Eye (tissue), 1 donor: ENCODE measurements around the gene INPP5A.
"Not testable (repeated sequence)": the region's sequence is repeated elsewhere in the genome, so short reads cannot be mapped to it uniquely, and the experiment has no call there.

Source experiments
- DNase-seq: peaks from one replicate; pipeline ENCODE4 v3.0.0-alpha.2; 2015

INPP5A gene

GRCh38 chr10:132699411-132700155, 162.0 kb downstream of the INPP5A start:
- DNase-seq, result no peak

- DNase-seq, result no peak
Observed at GRCh38 chr10:132700156-132701098, 162.8 kb downstream of the INPP5A start.

- no peak for DNase-seq
Observed at GRCh38 chr10:132701099-132701845, 163.7 kb downstream of the INPP5A start.

DNA sequence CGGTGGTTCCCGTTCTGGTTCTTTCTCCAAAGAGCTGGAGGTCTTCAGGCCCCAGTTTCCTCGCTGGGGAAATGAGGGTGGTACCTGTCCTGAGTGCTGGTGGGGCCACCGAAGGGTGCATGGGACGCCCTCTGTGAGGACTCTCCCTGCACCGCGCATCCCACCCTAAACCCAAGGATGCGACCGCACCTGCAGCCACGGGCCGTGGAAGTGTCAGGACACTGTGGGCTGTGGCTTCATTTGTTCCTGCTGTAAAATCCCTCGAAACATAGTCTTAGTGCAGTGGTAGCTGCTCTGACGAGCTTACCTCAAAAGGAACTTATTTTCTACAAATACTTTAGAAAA, 164.2 kb downstream of the INPP5A start:
- DNase-seq, result no peak

DNA sequence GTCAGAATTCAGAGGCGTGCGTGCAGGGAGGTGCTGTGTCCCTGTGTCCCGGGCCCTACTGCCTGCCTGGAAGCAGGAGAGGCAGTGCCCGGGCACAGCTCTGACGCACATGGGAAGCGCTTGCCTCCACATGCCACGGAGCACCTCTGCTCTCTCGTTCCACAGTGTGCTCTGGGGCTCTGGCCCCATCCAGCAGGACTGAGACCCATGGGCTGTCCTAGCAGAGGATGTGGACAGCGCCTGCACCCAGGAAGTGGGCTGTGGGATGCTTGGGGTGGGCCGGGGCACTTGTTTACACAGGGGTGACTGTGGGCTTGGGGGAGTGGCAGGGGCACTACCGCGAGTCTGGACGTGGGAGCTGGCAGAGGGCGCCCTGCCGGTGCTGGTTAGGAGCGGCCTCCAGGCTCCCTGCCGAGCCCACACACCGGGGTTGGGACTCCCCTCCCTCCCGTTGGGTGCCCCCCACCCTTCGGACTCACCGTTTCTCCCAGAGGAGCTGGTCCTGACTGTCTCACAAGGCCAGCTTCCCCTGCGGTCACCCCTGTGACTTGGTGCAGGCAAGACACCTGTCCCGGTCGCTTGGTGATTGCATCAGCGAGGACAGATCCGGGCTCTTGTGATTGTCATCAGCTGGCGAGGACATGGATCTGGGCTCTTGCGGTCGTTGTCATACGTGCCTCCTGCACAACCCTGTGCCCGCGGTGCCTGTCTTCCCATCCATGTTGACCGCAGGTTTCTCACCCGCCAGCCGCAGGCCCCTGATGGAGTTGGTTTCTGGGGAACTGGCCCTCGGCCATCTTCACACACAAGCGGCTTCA, 165.2 kb downstream of the INPP5A start:
- no peak for DNase-seq

DNA sequence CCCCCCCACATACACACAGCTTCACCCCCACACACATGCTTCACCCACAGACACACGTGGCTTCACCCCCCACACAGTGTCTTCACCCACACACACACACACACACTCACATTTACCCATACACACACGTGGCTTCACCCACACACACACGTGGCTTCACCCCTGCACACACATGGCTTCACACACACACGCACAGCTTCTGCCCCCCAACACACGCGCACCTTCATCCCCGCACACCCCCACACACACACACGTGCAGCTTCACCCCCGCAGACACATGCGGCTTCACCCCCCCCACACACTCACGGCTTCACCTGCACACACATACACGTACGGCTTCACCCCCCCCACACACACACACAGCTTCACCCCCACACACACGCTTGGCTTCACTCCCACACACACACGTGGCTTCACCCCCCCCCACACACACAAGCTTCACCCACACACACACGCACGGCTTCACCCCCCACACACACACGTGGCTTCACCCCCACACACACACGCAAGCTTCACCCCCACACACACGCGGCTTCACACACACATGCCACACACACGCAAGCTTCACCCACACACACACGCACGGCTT, 165.9 kb downstream of the INPP5A start:
- no peak for DNase-seq

DNA sequence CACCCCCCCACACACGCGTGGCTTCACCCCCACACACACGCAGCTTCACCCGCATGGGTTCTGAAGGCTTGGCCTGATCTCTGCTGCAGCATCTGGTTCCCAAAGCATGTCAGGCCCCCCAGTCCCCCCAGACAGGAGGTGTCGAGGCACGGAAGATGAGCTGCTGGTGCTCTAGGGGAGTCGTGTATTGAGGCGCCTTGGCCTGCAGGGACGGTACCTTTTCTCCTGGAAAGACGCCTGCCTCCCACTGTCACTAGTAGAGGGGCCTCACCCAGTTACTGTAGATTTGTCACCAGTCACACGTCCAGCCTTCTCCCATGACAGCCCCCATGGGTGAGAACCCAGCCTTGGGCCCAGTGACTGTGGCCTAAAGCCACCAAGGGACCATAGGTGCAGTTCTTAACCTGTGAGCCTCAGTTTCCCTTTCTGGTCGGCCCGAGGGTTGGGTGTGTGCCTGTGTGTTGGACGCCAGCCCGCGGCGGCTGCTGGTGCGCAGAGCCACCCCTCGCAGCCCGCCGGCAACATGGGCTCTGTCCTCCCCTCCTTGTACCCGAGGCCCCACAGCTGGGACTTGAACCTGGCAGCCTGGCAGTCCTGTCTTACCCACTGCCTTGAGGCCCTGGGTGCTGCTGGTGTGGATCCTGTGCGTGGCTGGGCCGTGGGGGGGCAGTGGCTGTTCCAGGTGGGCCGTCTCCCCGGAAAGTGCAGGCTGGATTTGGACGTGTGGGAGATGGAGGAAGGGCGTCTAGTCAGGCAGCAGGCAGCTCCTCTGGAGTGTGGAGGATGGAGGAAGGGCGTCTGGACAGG, 166.6 kb downstream of the INPP5A start:
- DNase-seq, result no peak

DNA sequence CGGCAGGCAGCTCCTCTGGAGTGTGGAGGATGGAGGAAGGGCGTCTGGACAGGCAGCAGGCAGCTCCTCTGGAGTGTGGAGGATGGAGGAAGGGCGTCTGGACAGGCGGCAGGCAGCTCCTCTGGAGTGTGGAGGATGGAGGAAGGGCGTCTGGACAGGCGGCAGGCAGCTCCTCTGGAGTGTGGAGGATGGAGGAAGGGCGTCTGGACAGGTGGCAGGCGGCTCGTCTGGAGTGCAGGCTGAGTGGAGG, 167.2 kb downstream of the INPP5A start:
- not testable (repeated sequence) for DNase-seq

DNA sequence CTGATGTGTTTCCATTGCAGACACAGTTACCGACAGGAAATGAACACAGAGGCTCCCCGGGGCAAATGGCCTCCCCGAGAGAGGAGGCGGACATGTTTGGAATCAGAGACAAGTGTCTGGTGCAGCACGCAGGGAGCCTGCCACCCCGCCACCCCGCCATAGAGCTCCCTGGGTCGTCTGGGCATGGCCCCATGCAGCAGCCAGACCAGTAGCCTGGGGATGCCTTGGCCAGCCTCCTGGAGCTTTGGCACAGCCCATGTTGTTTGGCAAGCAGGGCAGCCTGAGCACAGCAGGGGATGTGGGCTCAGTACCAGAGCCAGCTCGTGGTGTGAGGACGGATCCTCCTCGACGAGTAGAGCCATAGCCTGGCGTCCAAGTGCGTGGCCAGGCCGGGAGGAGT, 167.6 kb downstream of the INPP5A start:
- DNase-seq, result no peak

GRCh38 chr10:132705943-132706342, 168.4 kb downstream of the INPP5A start:
- DNase-seq, result no peak

GRCh38 chr10:132706701-132707100, 169.1 kb downstream of the INPP5A start:
- DNase-seq, result no peak

- no peak for DNase-seq
Observed at GRCh38 chr10:132707121-132707775, 169.7 kb downstream of the INPP5A start.

DNA sequence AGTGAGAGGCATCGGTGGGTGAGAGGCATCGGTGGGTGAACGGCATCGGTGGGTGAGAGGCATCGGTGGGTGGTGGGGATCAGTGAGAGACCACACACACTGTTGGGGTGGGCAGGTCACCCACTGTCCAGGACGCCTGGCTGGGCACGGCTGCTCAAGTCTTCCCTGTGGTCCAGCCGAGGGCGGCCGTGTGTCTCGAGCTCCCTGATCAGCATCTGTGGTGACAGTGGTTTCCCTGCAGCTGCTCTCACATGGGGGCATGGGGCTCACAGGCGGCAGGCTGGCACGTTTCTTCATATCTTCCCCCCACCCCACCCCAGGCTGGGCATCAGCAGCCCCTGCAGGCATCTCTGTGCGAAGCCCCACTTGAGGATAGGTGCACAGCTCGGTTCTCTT, 170.2 kb downstream of the INPP5A start:
- no peak for DNase-seq

DNA sequence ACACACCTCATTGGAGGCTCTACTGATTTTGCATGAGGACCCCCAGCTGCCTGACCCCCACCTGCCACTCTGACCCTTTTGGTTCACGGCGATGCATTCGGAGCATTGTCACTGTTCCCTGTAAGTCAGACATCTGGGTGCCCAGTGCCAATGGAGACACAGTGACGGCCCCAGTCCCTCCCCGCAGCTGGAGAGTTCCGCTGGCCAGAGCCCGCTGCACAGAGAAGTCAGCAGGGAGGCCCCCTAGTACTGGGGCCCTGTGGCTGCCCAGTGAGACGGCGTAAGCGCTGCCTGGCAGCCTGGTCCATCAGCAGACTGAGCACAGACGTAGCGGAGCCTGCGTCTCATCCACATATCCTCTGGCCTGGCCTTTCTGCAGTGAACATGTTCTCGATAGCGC, 170.9 kb downstream of the INPP5A start:
- no peak for DNase-seq

- no peak for DNase-seq
Observed at GRCh38 chr10:132708936-132709335, 171.3 kb downstream of the INPP5A start.

GRCh38 chr10:132709471-132709951, 171.9 kb downstream of the INPP5A start:
- DNase-seq, result no peak

GRCh38 chr10:132710036-132710686, 172.6 kb downstream of the INPP5A start:
- DNase-seq, result no peak

DNA sequence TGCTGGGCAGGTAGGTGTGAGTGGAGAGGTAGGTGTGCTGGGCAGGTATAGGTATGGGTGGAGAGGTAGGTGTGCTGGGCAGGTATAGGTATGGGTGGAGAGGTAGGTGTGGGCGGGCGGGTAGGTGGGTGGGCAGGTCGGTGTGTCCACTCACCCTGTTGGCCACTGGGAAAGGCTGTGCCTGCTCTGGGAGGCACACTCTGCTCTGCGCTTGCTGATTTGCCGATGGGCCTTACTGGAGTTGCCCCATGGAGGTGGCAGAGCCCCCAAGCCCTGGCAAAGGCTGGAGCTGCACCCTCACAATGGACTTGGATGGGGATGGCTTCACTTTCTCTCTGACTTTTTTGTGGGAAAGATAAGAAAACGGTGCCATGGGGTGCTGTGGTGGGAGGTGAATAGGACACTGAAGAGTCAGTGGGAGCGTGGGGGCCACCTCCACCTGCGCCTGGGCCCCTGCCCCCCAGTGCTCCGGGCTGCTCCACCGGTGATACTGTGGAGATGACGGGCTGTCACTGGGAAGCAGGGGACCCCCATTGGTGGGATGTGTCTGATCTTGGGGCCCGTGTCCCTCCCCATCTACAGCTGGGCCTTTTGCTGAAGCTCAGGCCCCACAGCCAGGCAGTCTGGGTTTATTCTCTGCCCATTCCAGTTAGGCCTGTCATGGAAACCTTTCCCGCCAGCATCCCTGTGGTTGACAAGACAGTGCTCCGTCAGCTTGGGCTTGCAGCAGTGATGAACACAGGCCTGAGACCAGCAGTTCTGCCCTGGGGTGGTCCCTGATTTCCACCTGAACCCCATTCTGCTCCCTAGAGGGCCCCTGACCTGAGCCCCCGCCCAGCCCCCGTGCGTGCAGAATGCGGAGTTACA, 173.4 kb downstream of the INPP5A start:
- no peak for DNase-seq

GRCh38 chr10:132711613-132712121, 174.1 kb downstream of the INPP5A start:
- DNase-seq, result no peak
